ENCODE measurements around the gene TOM1L2.

Gene TOM1L2

GRCh38 chr17:17972126-17972951 is at the start of gene TOM1L2, which contains the start of gene DRC3:
TSS of gene TOM1L2 (minus strand) at chr17:17972400. CDS start at chr17:17972313, 87 bp downstream.
TSS of gene DRC3 (plus strand) at chr17:17972862. CDS start at chr17:17977599, 4,737 bp downstream.
- peak; percentile 100 for DNase-seq (ENCODE audit: low read depth, low spot score)

- DNase-seq (ENCODE audit: low read depth, low spot score): no peak
Observed at GRCh38 chr17:18021372-18021771, 49.2 kb upstream of the TOM1L2 start.

GRCh38 chr17:18020971-18021370 is 48.8 kb upstream of the TOM1L2 start:
- DNase-seq (ENCODE audit: low read depth, low spot score): no peak

GRCh38 chr17:18019838-18020154 is 47.6 kb upstream of the TOM1L2 start:
- no peak for DNase-seq (ENCODE audit: low read depth, low spot score)

- no peak for DNase-seq (ENCODE audit: low read depth, low spot score)
Observed at GRCh38 chr17:18018411-18018921, 46.3 kb upstream of the TOM1L2 start.

- no peak for DNase-seq (ENCODE audit: low read depth, low spot score)
Observed at GRCh38 chr17:18017958-18018357, 45.8 kb upstream of the TOM1L2 start.

GRCh38 chr17:18016426-18016825 is 44.2 kb upstream of the TOM1L2 start:
- DNase-seq (ENCODE audit: low read depth, low spot score): no peak

- no peak for DNase-seq (ENCODE audit: low read depth, low spot score)
Observed at GRCh38 chr17:18015593-18015992, 43.4 kb upstream of the TOM1L2 start.

GRCh38 chr17:18014006-18014405 is 41.8 kb upstream of the TOM1L2 start:
- no peak for DNase-seq (ENCODE audit: low read depth, low spot score)

GRCh38 chr17:18011286-18011685 is 39.1 kb upstream of the TOM1L2 start:
- DNase-seq (ENCODE audit: low read depth, low spot score): no peak

GRCh38 chr17:18009609-18010420 is 37.6 kb upstream of the TOM1L2 start:
- no peak for DNase-seq (ENCODE audit: low read depth, low spot score)

GRCh38 chr17:18008496-18009268 is 36.5 kb upstream of the TOM1L2 start:
- DNase-seq (ENCODE audit: low read depth, low spot score): no peak

GRCh38 chr17:18006495-18007239 is 34.5 kb upstream of the TOM1L2 start:
- no peak for DNase-seq (ENCODE audit: low read depth, low spot score)

- no peak for DNase-seq (ENCODE audit: low read depth, low spot score)
Observed at GRCh38 chr17:18005496-18005895, 33.3 kb upstream of the TOM1L2 start.

GRCh38 chr17:18004884-18005305 is 32.7 kb upstream of the TOM1L2 start:
- peak; percentile 30 for DNase-seq (ENCODE audit: low read depth, low spot score)

- no peak for DNase-seq (ENCODE audit: low read depth, low spot score)
Observed at GRCh38 chr17:18004345-18004744, 32.1 kb upstream of the TOM1L2 start.

- no peak for DNase-seq (ENCODE audit: low read depth, low spot score)
Observed at GRCh38 chr17:18002171-18002570, 30.0 kb upstream of the TOM1L2 start.

GRCh38 chr17:18000030-18000408 is 27.8 kb upstream of the TOM1L2 start:
- DNase-seq (ENCODE audit: low read depth, low spot score): no peak

GRCh38 chr17:17999364-18000029 is 27.3 kb upstream of the TOM1L2 start:
- DNase-seq (ENCODE audit: low read depth, low spot score): no peak

GRCh38 chr17:17998934-17999333 is 26.7 kb upstream of the TOM1L2 start:
- DNase-seq (ENCODE audit: low read depth, low spot score): no peak

All from iPS DF 19.7 (cell line).